MCF 10A (cell line): ENCODE data around the gene INTS6L. TPM values are rescaled to one million over a fixed set of nuclear protein-coding genes. Genes with fewer than 3 reads are reported as not detected.
A peak's percentile ranks its signal among the peaks of the same experiment; 100 is the strongest.

Experiments
- BruUV-seq: library from RNA; stranded (reverse); fragments of 400-500 nt; replicated peaks from 2 replicates; lab custom pipeline; 2021; lab: Mats Ljungman, UMichigan
- CTCF ChIA-PET: fragments of 300-600 bp; sonication (Branson Sonifier 250); formaldehyde crosslinking; extraction: SDS; loops from one replicate; lab custom pipeline; 2021; ENCODE audit warnings: antibody characterized with exemption, inconsistent platforms; lab: Yijun Ruan, JAX
- POLR2A ChIA-PET: fragments of 300-600, 350-650 bp; sonication (Branson Sonifier 250); formaldehyde crosslinking; extraction: SDS; loops from one replicate; lab custom pipeline; 2020; ENCODE audit warnings: antibody characterized with exemption, inconsistent platforms; lab: Yijun Ruan, JAX
- DNase-seq: peaks from one replicate; pipeline ENCODE4 v3.0.0-alpha.2; 2018; ENCODE audit not compliant: unreplicated experiment
- H3K27ac Mint-ChIP-seq: one replicate; pipeline ENCODE4 v1.8.0; 2022; ENCODE audit warnings: mild to moderate bottlenecking, low read depth, mixed read lengths; ENCODE audit not compliant: unreplicated experiment
- H3K27me3 Mint-ChIP-seq: one replicate; pipeline ENCODE4 v1.8.0; 2022; ENCODE audit warnings: mixed read lengths; ENCODE audit not compliant: insufficient read depth, unreplicated experiment
- H3K36me3 Mint-ChIP-seq: one replicate; pipeline ENCODE4 v1.8.0; 2022; ENCODE audit warnings: mild to moderate bottlenecking, moderate library complexity, mixed read lengths; ENCODE audit not compliant: insufficient read depth, unreplicated experiment
- H3K4me1 Mint-ChIP-seq: one replicate; pipeline ENCODE4 v1.8.0; 2022; ENCODE audit warnings: mixed read lengths; ENCODE audit not compliant: insufficient read depth, unreplicated experiment
- H3K4me3 Mint-ChIP-seq: one replicate; pipeline ENCODE4 v1.8.0; 2022; ENCODE audit warnings: mild to moderate bottlenecking, moderate library complexity, mixed read lengths; ENCODE audit not compliant: unreplicated experiment
- H3K9me3 Mint-ChIP-seq: one replicate; pipeline ENCODE4 v1.8.0; 2022; ENCODE audit warnings: mixed read lengths; ENCODE audit not compliant: unreplicated experiment
- CTCF ChIP-seq: fragments of 200-600 bp; IDR thresholded peaks from one replicate; pipeline ENCODE4 v1.8.0; 2022; ENCODE audit warnings: antibody characterized with exemption, mild to moderate bottlenecking; ENCODE audit not compliant: unreplicated experiment
- intact Hi-C: fragments of 100-400 bp; cut with micrococcal nuclease; formaldehyde crosslinking; loops from 2 replicates; pipeline ENCODE4 v1.14.1; 2022
- total RNA-seq: library from RNA; stranded (reverse); gene quantifications from 2 replicates; pipeline ENCODE4 v1.2.3, GENCODE V29; 2022

The INTS6L gene
- total RNA-seq, 1 experiment from 2014 or later, result 6.9 TPM

GRCh38 chrX:135516376-135516775, 4.1 kb upstream of the INTS6L start:
- no peaks in the 10 kb centered on the region for H3K4me1 Mint-ChIP-seq
- ChIA-PET CTCF (interaction anchor here (0.5 to 0.6 kb wide), 3 partner anchors 48 to 447 kb away, joined by 3 to 6 read pairs (median 3); no protein-coding TSS in a partner anchor), POLR2A (no interaction called here)
- no peak overlapping the region for H3K27ac Mint-ChIP-seq
- H3K4me3 Mint-ChIP-seq, result no peak overlapping the region
- peak; percentile 10 for DNase-seq
- H3K27me3 Mint-ChIP-seq, result peaks cover 27% of the 10 kb centered on the region
- no TSS peak for BruUV-seq
- H3K9me3 Mint-ChIP-seq, result no peaks in the 10 kb centered on the region
- H3K36me3 Mint-ChIP-seq, result no peaks in the 10 kb centered on the region
- TF ChIP-seq CTCF, result peak; percentile 10
- intact Hi-C loops, result no loop called here

GRCh38 chrX:135518161-135518560, 2.3 kb upstream of the INTS6L start:
- peaks cover 27% of the 10 kb centered on the region for H3K27me3 Mint-ChIP-seq
- intact Hi-C loops, result no loop called here
- TF ChIP-seq CTCF, result no peak
- H3K4me3 Mint-ChIP-seq, result no peak overlapping the region
- DNase-seq, result no peak
- no peaks in the 10 kb centered on the region for H3K9me3 Mint-ChIP-seq
- no peaks in the 10 kb centered on the region for H3K4me1 Mint-ChIP-seq
- no peaks in the 10 kb centered on the region for H3K36me3 Mint-ChIP-seq
- BruUV-seq, result no TSS peak
- POLR2A ChIA-PET, result no interaction called here
- no peak overlapping the region for H3K27ac Mint-ChIP-seq
- CTCF ChIA-PET, result no interaction called here

- no peak for TF ChIP-seq CTCF
- Mint-ChIP-seq H3K9me3 (no peaks in the 10 kb centered on the region), H3K36me3 (no peaks in the 10 kb centered on the region), H3K27ac (peak overlapping the region; percentile 92), H3K27me3 (peaks cover 27% of the 10 kb centered on the region), H3K4me1 (peaks cover 5% of the 10 kb centered on the region), H3K4me3 (peak overlapping the region; percentile 88)
- CTCF ChIA-PET, result interaction anchor here (0.7 kb wide), 1 partner anchor 11 kb away, joined by 3 read pairs; no protein-coding TSS in a partner anchor
- peak; percentile 1 for DNase-seq
- intact Hi-C loops, result loop anchor here (5.0 kb wide), 1 partner anchor 38 kb away; no protein-coding TSS in a partner anchor
- BruUV-seq, result no TSS peak
- POLR2A ChIA-PET, result interaction anchor here (1.0 to 1.3 kb wide), 3 partner anchors 14 to 49 kb away, joined by 3 to 4 read pairs (median 4); no protein-coding TSS in a partner anchor
These were observed 373 bp upstream of the INTS6L start for GRCh38 chrX:135520022-135520552.

GRCh38 chrX:135521405-135522131, 1.1 kb downstream of the INTS6L start:
- TF ChIP-seq CTCF, result no peak
- Mint-ChIP-seq H3K4me3 (peak overlapping the region; percentile 88), H3K27ac (peak overlapping the region; percentile 92), H3K9me3 (no peaks in the 10 kb centered on the region), H3K27me3 (peaks cover 27% of the 10 kb centered on the region), H3K36me3 (no peaks in the 10 kb centered on the region), H3K4me1 (peaks cover 5% of the 10 kb centered on the region)
- peak; percentile 90 for DNase-seq
- ChIA-PET POLR2A (interaction anchor here (0.6 to 4.3 kb wide), 11 partner anchors 11 to 1849 kb away, joined by 3 to 65 read pairs (median 4); no protein-coding TSS in a partner anchor), CTCF (interaction anchor here (0.5 to 1.3 kb wide), 2 partner anchors 49 to 351 kb away, joined by 3 read pairs; no protein-coding TSS in a partner anchor)
- no TSS peak for BruUV-seq
- intact Hi-C loops, result loop anchor here (1.0 to 5.0 kb wide), 2 partner anchors 39 to 51 kb away; no protein-coding TSS in a partner anchor
